Measurements from ENCODE around the gene HNRNPK.

HNRNPK gene

GRCh38 chr9:83978992-83979811, 813 bp downstream of the HNRNPK start:
- Histone ChIP-seq H3K9me3 (ENCODE audit: insufficient read depth, low read length) (no peaks in the 10 kb centered on the region), H3K9ac (ENCODE audit: low read length) (peak overlapping the region; percentile 100), H4K20me1 (ENCODE audit: insufficient read depth, low read length) (peaks cover 68% of the 10 kb centered on the region), H3K4me3 (ENCODE audit: low read length) (peak overlapping the region; percentile 89), H3K4me2 (ENCODE audit: low read length) (peak overlapping the region; percentile 82), H3K36me3 (replicated peaks; ENCODE audit: low read depth, low read length) (peaks cover 59% of the 10 kb centered on the region), H2AFZ (ENCODE audit: low read depth, low read length) (no peak overlapping the region), H3K4me1 (ENCODE audit: low read length) (peaks cover 54% of the 10 kb centered on the region), H3K27me3 (ENCODE audit: low read depth, low read length) (no peaks in the 10 kb centered on the region), H3K27ac (ENCODE audit: low read length) (peak overlapping the region; percentile 95), H3K79me2 (ENCODE audit: low read length) (peaks cover 98% of the 10 kb centered on the region)
- TF ChIP-seq EZH2phosphoT487 (IDR thresholded peaks at IDR 0.05; ENCODE audit: low read depth) (no peak), CTCF (IDR thresholded peaks at IDR 0.05; ENCODE audit: low read depth, low read length) (no peak)

- H3K27ac ChIP-seq (ENCODE audit: low read length), result no peak overlapping the region
- H3K4me1 ChIP-seq (ENCODE audit: low read length), result peaks cover 62% of the 10 kb centered on the region
- peak overlapping the region; percentile 100; the same call in 1 of the 2 replicates for H3K9ac ChIP-seq (ENCODE audit: low read length)
- H3K9me3 ChIP-seq (ENCODE audit: insufficient read depth, low read length), result no peaks in the 10 kb centered on the region
- H4K20me1 ChIP-seq (ENCODE audit: insufficient read depth, low read length), result peaks cover 74% of the 10 kb centered on the region
- H3K79me2 ChIP-seq (ENCODE audit: low read length), result peaks cover 98% of the 10 kb centered on the region
- peaks cover 74% of the 10 kb centered on the region for H3K36me3 ChIP-seq (replicated peaks; ENCODE audit: low read depth, low read length)
- H3K4me2 ChIP-seq (ENCODE audit: low read length), result peak overlapping the region; percentile 82
- H3K27me3 ChIP-seq (ENCODE audit: low read depth, low read length), result no peaks in the 10 kb centered on the region
- TF ChIP-seq CTCF (IDR thresholded peaks at IDR 0.05; ENCODE audit: low read depth, low read length), result no peak
- TF ChIP-seq EZH2phosphoT487 (IDR thresholded peaks at IDR 0.05; ENCODE audit: low read depth), result no peak
- H3K4me3 ChIP-seq (ENCODE audit: low read length), result peak overlapping the region; percentile 89
- H2AFZ ChIP-seq (ENCODE audit: low read depth, low read length), result no peak overlapping the region
These were observed 2.8 kb downstream of the HNRNPK start for GRCh38 chr9:83977196-83977595.

GRCh38 chr9:83976372-83976771, 3.6 kb downstream of the HNRNPK start:
- Histone ChIP-seq H3K4me1 (ENCODE audit: low read length) (peaks cover 61% of the 10 kb centered on the region), H3K9ac (ENCODE audit: low read length) (no peak overlapping the region), H3K27ac (ENCODE audit: low read length) (0 out of 2 replicates have a peak overlapping the region, but pooled peaks have one; percentile 0), H3K4me2 (ENCODE audit: low read length) (no peak overlapping the region), H2AFZ (ENCODE audit: low read depth, low read length) (no peak overlapping the region), H4K20me1 (ENCODE audit: insufficient read depth, low read length) (peaks cover 80% of the 10 kb centered on the region), H3K27me3 (ENCODE audit: low read depth, low read length) (no peaks in the 10 kb centered on the region), H3K4me3 (ENCODE audit: low read length) (no peak overlapping the region), H3K36me3 (replicated peaks; ENCODE audit: low read depth, low read length) (peaks cover 81% of the 10 kb centered on the region), H3K79me2 (ENCODE audit: low read length) (peaks cover 98% of the 10 kb centered on the region), H3K9me3 (ENCODE audit: insufficient read depth, low read length) (no peaks in the 10 kb centered on the region)
- TF ChIP-seq CTCF (IDR thresholded peaks at IDR 0.05; ENCODE audit: low read depth, low read length) (no peak), EZH2phosphoT487 (IDR thresholded peaks at IDR 0.05; ENCODE audit: low read depth) (no peak)

GRCh38 chr9:83975300-83975699, 4.7 kb downstream of the HNRNPK start:
- peaks cover 61% of the 10 kb centered on the region for H3K4me1 ChIP-seq (ENCODE audit: low read length)
- no peaks in the 10 kb centered on the region for H3K9me3 ChIP-seq (ENCODE audit: insufficient read depth, low read length)
- H3K4me3 ChIP-seq (ENCODE audit: low read length), result no peak overlapping the region
- no peak overlapping the region for H3K4me2 ChIP-seq (ENCODE audit: low read length)
- peaks cover 89% of the 10 kb centered on the region for H4K20me1 ChIP-seq (ENCODE audit: insufficient read depth, low read length)
- peaks cover 100% of the 10 kb centered on the region for H3K79me2 ChIP-seq (ENCODE audit: low read length)
- H3K27me3 ChIP-seq (ENCODE audit: low read depth, low read length), result no peaks in the 10 kb centered on the region
- TF ChIP-seq CTCF (IDR thresholded peaks at IDR 0.05; ENCODE audit: low read depth, low read length) (no peak), EZH2phosphoT487 (IDR thresholded peaks at IDR 0.05; ENCODE audit: low read depth) (no peak)
- peaks cover 92% of the 10 kb centered on the region for H3K36me3 ChIP-seq (replicated peaks; ENCODE audit: low read depth, low read length)
- no peak overlapping the region for H2AFZ ChIP-seq (ENCODE audit: low read depth, low read length)
- H3K9ac ChIP-seq (ENCODE audit: low read length), result no peak overlapping the region
- H3K27ac ChIP-seq (ENCODE audit: low read length), result no peak overlapping the region
